ENCODE measurements around the gene LOXHD1.

DNA sequence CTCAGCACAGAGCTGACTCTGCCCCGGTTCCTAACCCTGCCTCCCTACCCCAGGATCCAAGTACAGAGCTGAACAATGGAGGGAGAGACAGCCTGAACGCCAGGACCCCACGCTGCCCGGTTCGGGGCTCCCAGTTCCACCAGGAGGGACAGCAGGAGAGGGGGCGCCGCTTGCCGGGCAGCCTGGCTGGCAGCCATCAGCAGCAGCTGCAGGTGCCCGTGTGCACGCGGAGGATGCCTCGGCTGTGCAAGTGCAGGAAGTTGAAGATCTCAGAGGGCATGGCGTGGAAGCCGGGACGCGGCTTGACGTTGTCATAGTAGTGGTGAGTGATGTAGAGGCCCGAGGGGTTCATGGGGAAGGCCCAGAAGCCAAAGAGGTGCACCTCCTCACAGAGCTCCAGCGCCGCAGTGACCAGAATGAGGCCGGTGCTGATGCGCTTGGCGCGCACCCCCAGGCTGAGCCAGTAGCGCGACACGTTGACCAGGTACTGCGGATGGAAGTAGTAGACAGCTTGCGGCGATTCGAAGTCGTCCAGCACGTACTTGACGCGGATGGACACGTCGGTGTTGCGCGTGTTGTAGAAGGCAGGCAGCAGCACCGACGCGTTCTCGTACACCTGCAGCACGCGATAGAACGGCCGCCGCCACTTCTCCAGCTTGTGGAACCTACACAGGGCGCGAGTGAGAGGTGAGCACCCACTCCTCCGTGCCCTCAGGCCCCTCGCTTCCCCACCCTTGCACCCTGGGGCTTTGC lies 23.0 kb upstream of the LOXHD1 start:
- TF ChIP-seq, protein P1, sequence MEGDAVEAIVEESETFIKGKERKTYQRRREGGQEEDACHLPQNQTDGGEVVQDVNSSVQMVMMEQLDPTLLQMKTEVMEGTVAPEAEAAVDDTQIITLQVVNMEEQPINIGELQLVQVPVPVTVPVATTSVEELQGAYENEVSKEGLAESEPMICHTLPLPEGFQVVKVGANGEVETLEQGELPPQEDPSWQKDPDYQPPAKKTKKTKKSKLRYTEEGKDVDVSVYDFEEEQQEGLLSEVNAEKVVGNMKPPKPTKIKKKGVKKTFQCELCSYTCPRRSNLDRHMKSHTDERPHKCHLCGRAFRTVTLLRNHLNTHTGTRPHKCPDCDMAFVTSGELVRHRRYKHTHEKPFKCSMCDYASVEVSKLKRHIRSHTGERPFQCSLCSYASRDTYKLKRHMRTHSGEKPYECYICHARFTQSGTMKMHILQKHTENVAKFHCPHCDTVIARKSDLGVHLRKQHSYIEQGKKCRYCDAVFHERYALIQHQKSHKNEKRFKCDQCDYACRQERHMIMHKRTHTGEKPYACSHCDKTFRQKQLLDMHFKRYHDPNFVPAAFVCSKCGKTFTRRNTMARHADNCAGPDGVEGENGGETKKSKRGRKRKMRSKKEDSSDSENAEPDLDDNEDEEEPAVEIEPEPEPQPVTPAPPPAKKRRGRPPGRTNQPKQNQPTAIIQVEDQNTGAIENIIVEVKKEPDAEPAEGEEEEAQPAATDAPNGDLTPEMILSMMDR (IDR thresholded peaks at IDR 0.05 in 4 of 5, conservative IDR thresholded peaks at IDR 0.05 in 1 of 5): no peak
- no peak for TF ChIP-seq POLR2A (IDR thresholded peaks at IDR 0.05)

Measured in gastrocnemius medialis (tissue), 4 donors.